Adrenal gland (tissue), 5 donors: ENCODE data around the gene STEAP3.

ENCODE experiments used
- POLR2A ChIP-seq, 2 donors: fragments of 450-650 bp; IDR thresholded peaks; one replicate each; pipeline ENCODE4 v1.6.1; 2017; ENCODE audit warnings: antibody characterized with exemption in 2 of 2, mild to moderate bottlenecking in 2 of 2, moderate library complexity in 1 of 2
- TF ChIP-seq, protein P1 (sequence below), 6 experiments: fragments of 450-650 bp in 4 of 6; fragments of 200-600 bp in 2 of 6; sonication (generic) in 1 of 6; IDR thresholded peaks; 1 replicate in 5 of 6; 2 replicates in 1 of 6; pipeline versions ENCODE4 v1.5.1 to v1.8.0; 2016 to 2021; ENCODE audit warnings: antibody characterized with exemption in 6 of 6, mild to moderate bottlenecking in 2 of 6, moderate library complexity in 1 of 6
- donor health status: DM: no; HTN: no; CAD: no.

DNA sequence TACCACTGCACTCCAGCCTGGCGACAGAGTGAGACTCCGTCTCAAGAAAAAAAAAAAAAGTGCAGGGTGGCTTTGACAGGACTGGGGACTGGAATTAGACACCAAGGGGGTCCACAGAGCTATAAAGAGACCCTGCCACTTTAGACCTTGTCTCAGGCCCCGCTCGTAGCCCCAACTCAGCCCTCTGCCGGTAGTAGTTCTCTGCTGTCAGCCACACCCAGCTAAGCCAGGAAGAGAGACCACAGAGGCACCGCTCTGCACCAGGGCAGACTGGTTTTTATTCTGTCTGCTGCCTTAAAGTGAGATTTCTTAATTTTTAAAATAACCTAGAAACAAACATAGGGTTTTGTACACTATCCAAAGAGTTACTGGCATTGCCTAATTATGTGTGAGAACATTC, 66.0 kb downstream of the STEAP3 start:
- TF ChIP-seq, protein P1, sequence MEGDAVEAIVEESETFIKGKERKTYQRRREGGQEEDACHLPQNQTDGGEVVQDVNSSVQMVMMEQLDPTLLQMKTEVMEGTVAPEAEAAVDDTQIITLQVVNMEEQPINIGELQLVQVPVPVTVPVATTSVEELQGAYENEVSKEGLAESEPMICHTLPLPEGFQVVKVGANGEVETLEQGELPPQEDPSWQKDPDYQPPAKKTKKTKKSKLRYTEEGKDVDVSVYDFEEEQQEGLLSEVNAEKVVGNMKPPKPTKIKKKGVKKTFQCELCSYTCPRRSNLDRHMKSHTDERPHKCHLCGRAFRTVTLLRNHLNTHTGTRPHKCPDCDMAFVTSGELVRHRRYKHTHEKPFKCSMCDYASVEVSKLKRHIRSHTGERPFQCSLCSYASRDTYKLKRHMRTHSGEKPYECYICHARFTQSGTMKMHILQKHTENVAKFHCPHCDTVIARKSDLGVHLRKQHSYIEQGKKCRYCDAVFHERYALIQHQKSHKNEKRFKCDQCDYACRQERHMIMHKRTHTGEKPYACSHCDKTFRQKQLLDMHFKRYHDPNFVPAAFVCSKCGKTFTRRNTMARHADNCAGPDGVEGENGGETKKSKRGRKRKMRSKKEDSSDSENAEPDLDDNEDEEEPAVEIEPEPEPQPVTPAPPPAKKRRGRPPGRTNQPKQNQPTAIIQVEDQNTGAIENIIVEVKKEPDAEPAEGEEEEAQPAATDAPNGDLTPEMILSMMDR (IDR thresholded peaks at IDR 0.05) = no peak
- no peak for TF ChIP-seq POLR2A (IDR thresholded peaks at IDR 0.05)
